Spleen (tissue), 7 donors: ENCODE measurements around the gene TBL1X.

ENCODE experiments used
- POLR2A ChIP-seq, 3 donors: fragments of 450-650 bp; IDR thresholded peaks; one replicate each; pipeline ENCODE4 v1.5.1; 2017; ENCODE audit warnings: antibody characterized with exemption in 3 of 3, mild to moderate bottlenecking in 1 of 3
- TF ChIP-seq, protein P1 (sequence below), 11 experiments: fragments of 200-600 bp in 7 of 11; fragments of 450-650 bp in 4 of 11; sonication (generic) in 4 of 11; IDR thresholded peaks in 8 of 11; conservative IDR thresholded peaks in 3 of 11; 1 replicate in 7 of 11; 2 replicates in 4 of 11; pipeline versions ENCODE4 v1.4.0 to v1.8.0; 2016 to 2021; ENCODE audit warnings: antibody characterized with exemption in 11 of 11, inconsistent platforms in 4 of 11, mild to moderate bottlenecking in 1 of 11
- donor health status: DM: no; HTN: no; CAD: no; lungs with moderate emphysema.
- donor health status: DM: no; HTN: no; CAD: no.
- donor health status: DM: no; HTN: no; CAD: no.

DNA sequence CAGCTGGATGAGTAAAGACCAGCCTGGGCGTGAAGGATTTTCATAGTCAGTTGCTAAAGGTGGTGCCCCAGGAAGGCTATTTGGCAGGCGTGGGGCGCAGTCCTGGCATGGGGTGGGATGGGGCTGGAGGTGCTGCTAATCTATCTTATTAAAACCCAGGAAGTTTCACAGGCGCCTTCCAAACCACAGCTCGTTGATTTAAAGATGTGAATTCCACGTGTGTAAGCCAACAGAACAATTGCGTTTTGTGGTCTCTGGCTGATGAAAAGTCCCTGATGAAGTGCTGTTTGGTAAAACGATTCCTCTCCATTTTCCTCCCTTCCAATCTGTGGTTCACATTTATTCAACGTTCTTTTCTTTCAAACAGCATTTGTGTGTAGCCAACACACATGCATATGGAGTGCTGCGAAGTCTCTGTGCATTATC is 105.0 kb downstream of the TBL1X start:
- TF ChIP-seq, protein P1, sequence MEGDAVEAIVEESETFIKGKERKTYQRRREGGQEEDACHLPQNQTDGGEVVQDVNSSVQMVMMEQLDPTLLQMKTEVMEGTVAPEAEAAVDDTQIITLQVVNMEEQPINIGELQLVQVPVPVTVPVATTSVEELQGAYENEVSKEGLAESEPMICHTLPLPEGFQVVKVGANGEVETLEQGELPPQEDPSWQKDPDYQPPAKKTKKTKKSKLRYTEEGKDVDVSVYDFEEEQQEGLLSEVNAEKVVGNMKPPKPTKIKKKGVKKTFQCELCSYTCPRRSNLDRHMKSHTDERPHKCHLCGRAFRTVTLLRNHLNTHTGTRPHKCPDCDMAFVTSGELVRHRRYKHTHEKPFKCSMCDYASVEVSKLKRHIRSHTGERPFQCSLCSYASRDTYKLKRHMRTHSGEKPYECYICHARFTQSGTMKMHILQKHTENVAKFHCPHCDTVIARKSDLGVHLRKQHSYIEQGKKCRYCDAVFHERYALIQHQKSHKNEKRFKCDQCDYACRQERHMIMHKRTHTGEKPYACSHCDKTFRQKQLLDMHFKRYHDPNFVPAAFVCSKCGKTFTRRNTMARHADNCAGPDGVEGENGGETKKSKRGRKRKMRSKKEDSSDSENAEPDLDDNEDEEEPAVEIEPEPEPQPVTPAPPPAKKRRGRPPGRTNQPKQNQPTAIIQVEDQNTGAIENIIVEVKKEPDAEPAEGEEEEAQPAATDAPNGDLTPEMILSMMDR (IDR thresholded peaks at IDR 0.05 in 8 of 11, conservative IDR thresholded peaks at IDR 0.05 in 3 of 11): no peak
- no peak for TF ChIP-seq POLR2A (IDR thresholded peaks at IDR 0.05)
